Brain pericyte (primary cell): Measurements from ENCODE around the gene THSD4.

ENCODE experiments used
- DNase-seq: peaks from one replicate; pipeline ENCODE4 v3.0.0-alpha.2; 2012; ENCODE audit warnings: low read depth, low spot score

THSD4 gene

DNA sequence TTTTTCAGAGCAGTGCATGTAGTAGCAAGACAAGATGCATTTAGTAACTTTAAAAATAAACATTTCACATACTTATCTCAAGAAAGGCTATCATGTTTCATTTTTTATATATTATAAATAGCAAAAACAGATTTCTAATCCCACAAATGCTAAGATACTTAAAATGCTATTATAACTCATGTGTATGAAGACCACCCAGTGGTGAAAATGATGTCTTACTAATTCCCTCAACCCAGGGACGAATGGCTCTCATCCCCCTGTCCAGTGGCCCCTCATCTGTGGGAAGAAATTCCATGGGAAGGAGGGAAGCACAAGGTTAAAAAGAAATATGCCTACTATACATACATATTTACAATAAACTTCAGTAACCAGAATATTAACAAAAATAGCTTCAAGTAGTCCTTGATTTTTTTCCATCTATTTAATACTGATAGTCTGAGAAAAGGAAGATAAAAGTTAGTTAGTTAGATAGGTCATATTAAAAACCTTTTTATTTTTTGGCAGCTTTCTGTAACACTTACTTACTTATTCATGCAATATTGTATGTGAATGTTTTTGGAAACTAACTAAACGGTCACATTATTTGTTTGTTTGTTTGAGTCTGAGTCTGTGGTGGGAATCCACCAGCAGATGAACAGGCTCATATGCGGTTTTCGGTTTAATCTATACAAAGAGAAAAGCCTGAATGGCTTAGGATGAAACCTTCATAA, 709.9 kb downstream of the THSD4 start:
- DNase-seq, result no peak

DNA sequence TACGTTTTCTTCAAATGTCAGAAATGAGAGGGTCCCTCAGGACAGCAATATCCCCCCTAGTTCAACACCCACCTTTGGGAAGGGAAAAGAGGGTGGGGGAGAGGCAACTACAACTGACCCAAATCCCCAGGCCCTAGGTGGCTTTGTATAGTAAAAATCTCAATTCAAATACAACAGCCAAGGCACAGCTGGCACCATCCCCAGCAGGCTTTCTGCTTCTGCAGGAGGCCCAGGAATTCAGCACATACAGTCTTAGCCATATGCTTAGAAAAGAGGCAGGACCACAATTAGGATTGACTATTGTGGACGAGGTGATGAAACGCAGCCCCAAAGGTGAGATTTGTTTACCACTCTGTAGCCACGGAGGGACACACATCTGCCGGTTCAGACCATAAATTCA, 710.9 kb downstream of the THSD4 start:
- DNase-seq, result no peak

DNA sequence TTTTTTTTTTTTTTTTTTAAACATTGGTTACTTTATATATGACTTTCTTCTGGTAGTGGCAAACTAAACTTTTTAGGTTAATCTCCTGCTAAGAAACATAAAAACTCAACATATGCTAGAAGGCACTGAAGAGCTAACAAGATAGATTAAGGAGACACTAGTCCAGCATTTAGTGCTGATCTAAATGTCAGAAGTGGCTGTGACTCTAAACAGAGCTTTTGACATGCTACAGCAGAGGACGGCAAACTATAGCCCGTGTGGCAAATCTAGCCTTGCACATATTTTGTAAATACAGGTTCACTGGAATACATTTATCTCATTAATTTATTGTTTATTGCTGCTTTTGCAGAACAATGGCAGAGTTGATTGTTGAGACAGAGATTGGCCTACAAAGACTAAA, 715.7 kb downstream of the THSD4 start:
- DNase-seq, result no peak
